NCI-H460 (cell line): ENCODE data around the gene PRKAR1A. TPM values are rescaled to one million over a fixed set of nuclear protein-coding genes. Genes with fewer than 3 reads are reported as not detected.
"Not testable (repeated sequence)": the region's sequence is repeated elsewhere in the genome, so short reads cannot be mapped to it uniquely, and the experiment has no call there.

Experiments
- DNase-seq: peaks from one replicate; pipeline ENCODE4 v3.0.0-alpha.2; 2016; ENCODE audit warnings: low read depth; ENCODE audit errors: extremely low read depth
- total RNA-seq: library from RNA; depleted of rRNA; stranded (reverse); fragments of >200 nt; shearing (Covaris generic); gene quantifications from 2 replicates; pipeline ENCODE4 v1.2.3, GENCODE V29; 2014

Gene PRKAR1A
- total RNA-seq, 1 experiment from 2014 or later: 397 TPM

- no peak for DNase-seq
Observed at GRCh38 chr17:68576137-68576536, 63.9 kb downstream of the PRKAR1A start.

- no peak for DNase-seq
Observed at GRCh38 chr17:68576811-68577496, 64.7 kb downstream of the PRKAR1A start.

- DNase-seq: no peak
Observed at GRCh38 chr17:68577497-68577821, 65.2 kb downstream of the PRKAR1A start.

- DNase-seq: no peak
Observed at GRCh38 chr17:68578236-68578635, 66.0 kb downstream of the PRKAR1A start.

- DNase-seq: no peak
Observed at GRCh38 chr17:68579194-68579927, 67.1 kb downstream of the PRKAR1A start.

- no peak for DNase-seq
Observed at GRCh38 chr17:68580236-68580770, 68.1 kb downstream of the PRKAR1A start.

- DNase-seq: no peak
Observed at GRCh38 chr17:68581863-68582645, 69.8 kb downstream of the PRKAR1A start.

- DNase-seq: not testable (repeated sequence)
Observed at GRCh38 chr17:68582867-68583266, 70.6 kb downstream of the PRKAR1A start.

GRCh38 chr17:68584581-68585303 lies 72.5 kb downstream of the PRKAR1A start:
- no peak for DNase-seq

- no peak for DNase-seq
Observed at GRCh38 chr17:68585643-68586042, 73.4 kb downstream of the PRKAR1A start.

- no peak for DNase-seq
Observed at GRCh38 chr17:68587026-68587425, 74.8 kb downstream of the PRKAR1A start.

GRCh38 chr17:68587847-68588246 lies 75.6 kb downstream of the PRKAR1A start:
- DNase-seq: no peak

GRCh38 chr17:68588362-68588761 lies 76.1 kb downstream of the PRKAR1A start:
- no peak for DNase-seq

- no peak for DNase-seq
Observed at GRCh38 chr17:68589086-68589485, 76.9 kb downstream of the PRKAR1A start.

GRCh38 chr17:68591583-68591982 lies 79.4 kb downstream of the PRKAR1A start:
- DNase-seq: no peak

GRCh38 chr17:68592009-68592408 lies 79.8 kb downstream of the PRKAR1A start:
- no peak for DNase-seq

- no peak for DNase-seq
Observed at GRCh38 chr17:68592682-68593641, 80.7 kb downstream of the PRKAR1A start.

- DNase-seq: no peak
Observed at GRCh38 chr17:68594552-68594951, 82.3 kb downstream of the PRKAR1A start.

GRCh38 chr17:68595496-68595895 lies 83.3 kb downstream of the PRKAR1A start:
- no peak for DNase-seq

GRCh38 chr17:68595986-68596385 lies 83.8 kb downstream of the PRKAR1A start:
- no peak for DNase-seq
